Gastrocnemius medialis (tissue), 4 donors: ENCODE data around the gene PHF20.

Source experiments
- POLR2A ChIP-seq, 2 donors: fragments of 450-650 bp; IDR thresholded peaks; one replicate each; pipeline ENCODE4 v1.6.1; 2017; ENCODE audit warnings: antibody characterized with exemption in 2 of 2, mild to moderate bottlenecking in 2 of 2, moderate library complexity in 2 of 2
- TF ChIP-seq, protein P1 (sequence below), 5 experiments: fragments of 450-650 bp in 3 of 5; fragments of 200-600 bp in 2 of 5; sonication (generic) in 2 of 5; IDR thresholded peaks in 4 of 5; conservative IDR thresholded peaks in 1 of 5; 1 replicate in 4 of 5; 2 replicates in 1 of 5; pipeline ENCODE4 v1.5.1; 2016 to 2019; ENCODE audit warnings: antibody characterized with exemption in 5 of 5, mild to moderate bottlenecking in 3 of 5, moderate library complexity in 3 of 5

DNA sequence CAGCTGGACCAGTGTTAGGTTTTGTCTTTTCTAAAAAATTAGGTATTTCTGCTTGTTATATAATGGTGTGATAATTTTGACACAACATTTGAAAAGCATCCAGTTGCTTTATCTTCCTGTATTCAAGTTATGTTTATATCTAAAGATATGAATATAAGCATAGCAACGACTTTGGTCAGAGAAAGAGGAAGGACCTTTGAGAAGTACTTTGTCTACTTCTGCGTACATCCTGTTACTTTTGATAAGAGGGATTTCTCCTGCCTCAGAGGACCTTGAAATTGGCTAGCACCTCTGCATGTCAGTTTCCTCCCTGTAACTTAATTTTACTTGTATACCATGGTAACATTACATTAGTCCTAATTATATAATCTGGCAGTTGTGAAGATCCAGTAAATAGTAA lies 24.8 kb downstream of the PHF20 start:
- TF ChIP-seq, protein P1, sequence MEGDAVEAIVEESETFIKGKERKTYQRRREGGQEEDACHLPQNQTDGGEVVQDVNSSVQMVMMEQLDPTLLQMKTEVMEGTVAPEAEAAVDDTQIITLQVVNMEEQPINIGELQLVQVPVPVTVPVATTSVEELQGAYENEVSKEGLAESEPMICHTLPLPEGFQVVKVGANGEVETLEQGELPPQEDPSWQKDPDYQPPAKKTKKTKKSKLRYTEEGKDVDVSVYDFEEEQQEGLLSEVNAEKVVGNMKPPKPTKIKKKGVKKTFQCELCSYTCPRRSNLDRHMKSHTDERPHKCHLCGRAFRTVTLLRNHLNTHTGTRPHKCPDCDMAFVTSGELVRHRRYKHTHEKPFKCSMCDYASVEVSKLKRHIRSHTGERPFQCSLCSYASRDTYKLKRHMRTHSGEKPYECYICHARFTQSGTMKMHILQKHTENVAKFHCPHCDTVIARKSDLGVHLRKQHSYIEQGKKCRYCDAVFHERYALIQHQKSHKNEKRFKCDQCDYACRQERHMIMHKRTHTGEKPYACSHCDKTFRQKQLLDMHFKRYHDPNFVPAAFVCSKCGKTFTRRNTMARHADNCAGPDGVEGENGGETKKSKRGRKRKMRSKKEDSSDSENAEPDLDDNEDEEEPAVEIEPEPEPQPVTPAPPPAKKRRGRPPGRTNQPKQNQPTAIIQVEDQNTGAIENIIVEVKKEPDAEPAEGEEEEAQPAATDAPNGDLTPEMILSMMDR (IDR thresholded peaks at IDR 0.05 in 4 of 5, conservative IDR thresholded peaks at IDR 0.05 in 1 of 5) = no peak
- TF ChIP-seq POLR2A (IDR thresholded peaks at IDR 0.05) = no peak
